C4-2B (cell line): Measurements from ENCODE around the gene BCAR3.

Source experiments
- CTCF ChIP-seq: fragments of 450-650 bp; conservative IDR thresholded peaks from 2 replicates; pipeline ENCODE4 v1.5.1; 2017; ENCODE audit warnings: mild to moderate bottlenecking
- ZFX ChIP-seq: fragments of 450-650 bp; IDR thresholded peaks from 2 replicates; pipeline ENCODE4 v1.6.1; 2017

GRCh38 chr1:93653656-93654055 is 28.0 kb downstream of the BCAR3 start:
- TF ChIP-seq CTCF (no peak), ZFX (no peak)
